Measurements from ENCODE around the gene CCL14. TPM values are rescaled to one million over a fixed set of nuclear protein-coding genes. Genes with fewer than 3 reads are reported as not detected.

The CCL14 gene
- total and polyA plus RNA-seq, 2 of the 13 experiments (the other 11 are each of a cell fraction or from before 2014, with no cell fraction given) = 1.1 to 1.7 TPM

- TF ChIP-seq FUBP1 (CRISPR knock-in tag; IDR thresholded peaks at IDR 0.05; ENCODE audit: borderline replicate concordance) = no peak
- no peak for TF ChIP-seq YEATS4 (CRISPR knock-in tag; IDR thresholded peaks at IDR 0.05; ENCODE audit: borderline replicate concordance)
- no peak for TF ChIP-seq ZBTB3 (CRISPR knock-in tag; IDR thresholded peaks at IDR 0.05; ENCODE audit: borderline replicate concordance, low read depth)
- TF ChIP-seq ZC3H13 (CRISPR knock-in tag; IDR thresholded peaks at IDR 0.05) = no peak
- no peak for TF ChIP-seq IKZF4 (CRISPR knock-in tag; IDR thresholded peaks at IDR 0.05; ENCODE audit: borderline replicate concordance, low read depth, not compliant biosample characterization)
- TF ChIP-seq USF2 (IDR thresholded peaks at IDR 0.05; ENCODE audit: low read depth, low read length) = no peak
- no peak for TF ChIP-seq USF2 (CRISPR knock-in tag; IDR thresholded peaks at IDR 0.05; ENCODE audit: borderline replicate concordance)
- TF ChIP-seq ZSCAN5A (CRISPR knock-in tag; IDR thresholded peaks at IDR 0.05; ENCODE audit: borderline replicate concordance) = 0 out of 2 replicates have a peak, but pooled peaks have one; percentile 71
- TF ChIP-seq ATF7-NPFF (CRISPR knock-in tag; IDR thresholded peaks at IDR 0.05; ENCODE audit: low read depth) = no peak
- TF ChIP-seq ATF4 (CRISPR knock-in tag; IDR thresholded peaks at IDR 0.05) = no peak
- TF ChIP-seq SMAD1 (CRISPR knock-in tag; IDR thresholded peaks at IDR 0.05; ENCODE audit: borderline replicate concordance, low read depth) = no peak; the same call in 1 of the 2 replicates
- no peak for TF ChIP-seq MTA3 (CRISPR knock-in tag; IDR thresholded peaks at IDR 0.05)
- no peak for TF ChIP-seq ZNF503 (CRISPR knock-in tag; IDR thresholded peaks at IDR 0.05)
- no peak for TF ChIP-seq ZNF296 (CRISPR knock-in tag; conservative IDR thresholded peaks at IDR 0.05)
- TF ChIP-seq ZBTB49 (CRISPR knock-in tag; IDR thresholded peaks at IDR 0.05; ENCODE audit: borderline replicate concordance) = no peak
Observed at GRCh38 chr17:36001862-36002603, 15.5 kb upstream of the CCL14 start (continued).
